GM19240 (cell line): ENCODE results near the gene NCOA1.
A peak's percentile ranks its signal among the peaks of the same experiment; 100 is the strongest.
"Not testable (repeated sequence)": the region's sequence is repeated elsewhere in the genome, so short reads cannot be mapped to it uniquely, and the experiment has no call there.

Source experiments
- DNase-seq: peaks from one replicate; pipeline ENCODE4 v3.0.0; 2011; ENCODE audit warnings: low spot score; ENCODE audit not compliant: insufficient read length

Gene NCOA1

GRCh38 chr2:24783641-24784040 lies 292.6 kb downstream of the NCOA1 start:
- DNase-seq = no peak

DNA sequence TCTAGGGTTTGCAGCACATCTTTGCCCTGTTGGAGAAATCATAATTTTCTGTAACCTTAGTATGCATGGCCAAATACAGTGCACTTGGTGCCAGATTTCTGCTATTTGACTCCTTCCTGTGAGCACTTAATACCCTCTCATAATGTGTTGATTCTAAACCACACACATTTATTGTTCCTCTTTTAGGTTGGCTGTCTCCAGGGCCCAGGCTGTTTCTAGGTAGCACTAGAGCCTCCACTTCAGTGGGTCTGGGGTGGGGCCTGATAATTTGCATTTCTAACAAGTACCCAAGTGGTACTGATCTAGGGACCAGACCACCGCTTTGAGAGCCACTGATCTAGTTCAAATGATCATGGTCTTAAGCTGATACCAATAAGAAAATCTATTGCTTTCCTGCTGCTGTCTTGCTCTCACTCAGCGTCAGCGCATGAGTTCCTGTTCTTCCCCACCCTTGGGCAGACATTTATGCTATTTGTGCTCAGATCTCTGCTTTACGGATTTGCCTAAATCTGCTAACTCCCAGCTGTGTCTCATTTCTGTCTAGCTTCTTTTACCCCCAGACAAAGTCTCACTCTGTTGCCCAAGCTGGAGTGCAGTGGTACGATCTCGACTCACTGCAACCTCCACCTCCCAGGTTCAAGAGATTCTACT lies 294.7 kb downstream of the NCOA1 start:
- DNase-seq = no peak

DNA sequence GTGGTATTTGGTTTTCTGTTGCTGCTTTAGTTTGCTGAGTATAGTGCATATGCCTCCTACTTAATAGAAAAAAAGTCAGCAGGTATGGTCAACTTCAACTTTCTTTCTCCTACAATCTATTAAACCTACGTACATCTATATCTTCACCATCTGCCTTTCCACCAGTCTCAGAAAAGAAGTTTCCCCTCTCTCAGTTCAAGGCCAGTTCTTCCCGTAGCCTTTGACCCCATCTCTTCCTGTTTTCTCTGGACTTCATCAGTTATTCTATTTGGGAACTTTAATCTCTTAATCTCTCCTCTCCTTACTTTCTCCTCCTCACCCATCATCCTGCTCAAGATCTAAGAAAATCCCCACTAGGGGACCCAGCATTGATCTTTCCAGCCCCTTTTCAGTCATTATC lies 296.5 kb downstream of the NCOA1 start:
- DNase-seq = no peak

GRCh38 chr2:24788816-24789215 lies 297.8 kb downstream of the NCOA1 start:
- no peak for DNase-seq

GRCh38 chr2:24791452-24791851 lies 300.4 kb downstream of the NCOA1 start:
- no peak for DNase-seq

GRCh38 chr2:24792542-24792873 lies 301.5 kb downstream of the NCOA1 start:
- DNase-seq = no peak

- DNase-seq = peak; percentile 78
These were observed 302.1 kb downstream of the NCOA1 start, which contains the start of the genes CENPO and PTRHD1 for GRCh38 chr2:24792874-24793760. Gene CENPO (plus strand): TSS chr2:24793425. CDS start chr2:24793920, 495 bp downstream. Gene PTRHD1 (minus strand): TSS chr2:24793391. CDS start chr2:24793377, 14 bp downstream.

- no peak for DNase-seq
These were observed 302.8 kb downstream of the NCOA1 start for GRCh38 chr2:24793761-24794435.

DNA sequence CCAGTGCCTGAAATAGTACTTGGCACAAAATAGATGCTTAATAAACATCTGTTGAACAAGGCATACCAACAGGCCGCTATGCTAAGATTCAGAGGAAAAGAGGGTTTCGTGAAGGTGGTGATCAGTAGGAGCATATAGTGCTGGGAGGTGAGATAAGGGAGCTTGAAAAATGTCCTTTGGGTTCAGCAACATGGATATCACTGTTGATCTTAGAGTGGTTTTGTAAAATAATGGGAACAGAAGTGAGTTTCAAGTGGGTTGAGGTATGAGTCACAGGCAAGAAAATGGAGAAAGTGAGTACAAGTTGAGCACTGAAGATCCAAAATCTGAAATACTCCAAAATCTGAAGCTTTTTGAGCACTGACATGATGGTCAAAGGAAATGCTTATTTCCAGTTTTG lies 306.6 kb downstream of the NCOA1 start:
- DNase-seq = no peak

GRCh38 chr2:24800487-24800886 lies 309.4 kb downstream of the NCOA1 start:
- DNase-seq = not testable (repeated sequence)

GRCh38 chr2:24805811-24806660 lies 315.0 kb downstream of the NCOA1 start:
- not testable (repeated sequence) for DNase-seq

- DNase-seq = no peak
These were observed 315.6 kb downstream of the NCOA1 start for GRCh38 chr2:24806661-24807036.

- DNase-seq = no peak
These were observed 318.4 kb downstream of the NCOA1 start for GRCh38 chr2:24809316-24810007.

- DNase-seq = no peak
These were observed 322.7 kb downstream of the NCOA1 start for GRCh38 chr2:24813691-24814137.

DNA sequence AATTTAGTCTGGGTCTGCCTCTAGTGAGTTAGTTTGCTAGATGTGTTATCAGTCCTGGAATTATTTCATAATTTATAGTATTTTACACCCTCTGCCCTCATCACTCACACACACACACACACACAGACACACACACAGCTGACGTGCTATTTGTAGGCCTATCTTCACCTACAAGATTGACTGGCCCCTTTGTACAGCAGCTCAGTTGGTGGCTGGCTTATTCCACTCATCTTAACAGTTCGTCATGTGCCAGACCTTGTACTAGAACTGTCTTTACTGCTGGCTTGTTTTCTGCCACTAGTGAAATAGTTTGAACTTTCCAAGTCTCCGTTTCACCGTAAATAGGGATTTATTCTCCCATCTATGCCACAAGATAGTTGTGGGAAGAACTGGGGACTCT lies 323.5 kb downstream of the NCOA1 start:
- DNase-seq = no peak

- no peak for DNase-seq
These were observed 324.1 kb downstream of the NCOA1 start for GRCh38 chr2:24815171-24815570.

GRCh38 chr2:24816404-24816803 lies 325.4 kb downstream of the NCOA1 start:
- DNase-seq = no peak

DNA sequence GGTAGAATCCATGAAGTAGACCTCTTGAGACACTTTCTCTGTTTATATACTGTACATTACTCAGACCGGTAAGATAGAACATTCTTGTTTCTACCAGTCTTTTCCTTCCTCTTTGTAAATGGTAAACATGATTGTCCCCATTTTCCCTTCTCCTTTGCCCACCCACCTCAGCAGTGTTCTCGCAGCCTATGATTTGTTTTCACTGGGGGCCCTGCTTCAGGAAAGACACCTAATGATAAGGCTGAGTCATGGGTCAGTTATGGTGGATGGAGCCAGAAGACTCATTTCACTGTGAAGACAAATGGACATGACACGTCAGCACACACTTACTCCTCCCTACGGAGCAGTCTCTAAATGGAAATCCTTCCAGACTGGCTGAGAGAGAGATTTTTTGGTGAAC lies 325.8 kb downstream of the NCOA1 start:
- DNase-seq = no peak

GRCh38 chr2:24818721-24819167 lies 327.7 kb downstream of the NCOA1 start:
- DNase-seq = no peak

DNA sequence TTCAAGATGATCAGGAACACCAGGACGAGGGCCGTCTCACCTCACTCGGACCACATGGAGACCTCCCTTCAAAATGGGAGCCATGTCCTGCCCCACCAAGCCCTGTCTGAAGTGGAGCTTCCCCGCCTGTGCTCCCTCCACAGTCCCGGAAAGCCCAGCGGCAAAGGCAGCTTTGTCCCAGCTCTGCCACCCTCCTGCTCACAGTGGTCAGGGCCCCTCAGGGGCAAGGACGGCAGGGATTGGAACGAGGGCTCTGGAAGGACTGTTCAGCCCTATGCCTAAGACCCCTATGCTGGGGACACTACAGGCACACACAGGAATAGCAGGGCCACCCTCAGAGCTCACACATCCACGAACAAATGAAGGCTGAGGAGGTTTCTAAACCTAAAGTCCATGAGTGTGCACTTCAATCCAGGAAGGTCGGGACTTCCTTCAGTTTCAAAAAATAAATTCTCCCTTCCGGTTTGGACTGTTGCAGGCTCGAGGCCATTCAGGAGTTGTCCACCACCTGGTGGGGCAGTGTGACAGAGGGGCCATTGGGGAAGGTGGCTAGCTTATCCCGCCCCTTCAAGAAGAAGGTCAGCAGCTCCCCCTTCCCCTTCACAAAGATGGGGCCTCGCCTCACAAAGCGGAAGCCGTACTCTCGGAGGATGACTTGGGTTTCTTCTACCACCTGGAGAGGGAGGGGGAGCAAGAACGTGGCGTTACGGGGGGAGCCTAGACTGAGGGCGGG lies 328.6 kb downstream of the NCOA1 start:
- no peak for DNase-seq
